Measurements from ENCODE around the gene SLC26A8. TPM values are rescaled to one million over a fixed set of nuclear protein-coding genes. Genes with fewer than 3 reads are reported as not detected.

The SLC26A8 gene
- total RNA-seq, 4 donors from 2014 or later: 0.13 to 0.89 (median 0.60) TPM

- H3K4me1 ChIP-seq: peaks cover 0 to 4% of the 10 kb centered on the region in 2 donors
- no peak overlapping the region for H3K4me3 ChIP-seq (replicated peaks in 1 of 3)
- no peak for DNase-seq
- H3K27me3 ChIP-seq: no peaks in the 10 kb centered on the region
- TF ChIP-seq POLR2A (IDR thresholded peaks at IDR 0.05) (no peak), CTCF (IDR thresholded peaks at IDR 0.05) (no peak)
- intact Hi-C loops (cut with DNase I): loop anchor here (10.0 kb wide), 1 partner anchor 345 kb away; no protein-coding TSS in a partner anchor
- H3K27ac ChIP-seq: no peak overlapping the region
- H3K9me3 ChIP-seq: no peaks in the 10 kb centered on the region
- 0 to 47% methylated on average over 1 of the region's 1 CpG for WGBS, 2 donors
- H3K36me3 ChIP-seq: no peaks in the 10 kb centered on the region
Measured at GRCh38 chr6:36020154-36020553, 4.3 kb downstream of the SLC26A8 start.

- Histone ChIP-seq H3K36me3 (no peaks in the 10 kb centered on the region), H3K4me3 (replicated peaks in 1 of 3) (no peak overlapping the region), H3K27me3 (no peaks in the 10 kb centered on the region), H3K9me3 (no peaks in the 10 kb centered on the region), H3K27ac (no peak overlapping the region), H3K4me1 (peaks cover 0 to under 1% of the 10 kb centered on the region in 2 donors)
- intact Hi-C loops (cut with DNase I): no loop called here
- TF ChIP-seq POLR2A (IDR thresholded peaks at IDR 0.05) (no peak), CTCF (IDR thresholded peaks at IDR 0.05) (no peak)
- 68 to 79% methylated on average over 9 to 11 of the region's 11 CpGs for WGBS, 2 donors
- DNase-seq: no peak
Measured at GRCh38 chr6:36019167-36019566, 5.3 kb downstream of the SLC26A8 start.

- intact Hi-C loops (cut with DNase I): no loop called here
- TF ChIP-seq POLR2A (IDR thresholded peaks at IDR 0.05) (no peak), CTCF (IDR thresholded peaks at IDR 0.05) (no peak)
- DNase-seq: no peak
- 90 to 94% methylated on average over 2 of the region's 2 CpGs for WGBS, 2 donors
- no peaks in the 10 kb centered on the region for H3K36me3 ChIP-seq
- H3K4me1 ChIP-seq: no peaks in the 10 kb centered on the region
- no peaks in the 10 kb centered on the region for H3K9me3 ChIP-seq
- no peak overlapping the region for H3K4me3 ChIP-seq (replicated peaks in 1 of 3)
- H3K27ac ChIP-seq: no peak overlapping the region
- H3K27me3 ChIP-seq: no peaks in the 10 kb centered on the region
Measured at GRCh38 chr6:36018339-36018738, 6.1 kb downstream of the SLC26A8 start.

- Histone ChIP-seq H3K4me3 (replicated peaks in 1 of 3) (no peak overlapping the region), H3K36me3 (no peaks in the 10 kb centered on the region), H3K27me3 (no peaks in the 10 kb centered on the region), H3K4me1 (peaks cover 3 to 4% of the 10 kb centered on the region in 2 donors), H3K9me3 (no peaks in the 10 kb centered on the region), H3K27ac (no peak overlapping the region)
- TF ChIP-seq CTCF (IDR thresholded peaks at IDR 0.05): no peak
- no peak for TF ChIP-seq POLR2A (IDR thresholded peaks at IDR 0.05)
- intact Hi-C loops (cut with DNase I): no loop called here
- no peak for DNase-seq
- WGBS, 2 donors: 93 to 94% methylated on average over 4 of the region's 4 CpGs
Measured at GRCh38 chr6:36015666-36016065, 8.8 kb downstream of the SLC26A8 start.

- WGBS, 2 donors: 34 to 56% methylated on average over 1 of the region's 1 CpG
- Histone ChIP-seq H3K4me1 (no peaks in the 10 kb centered on the region), H3K27ac (no peak overlapping the region), H3K36me3 (no peaks in the 10 kb centered on the region), H3K4me3 (replicated peaks in 1 of 3) (no peak overlapping the region), H3K27me3 (no peaks in the 10 kb centered on the region), H3K9me3 (no peaks in the 10 kb centered on the region)
- DNase-seq: no peak
- TF ChIP-seq CTCF (IDR thresholded peaks at IDR 0.05): no peak
- no peak for TF ChIP-seq POLR2A (IDR thresholded peaks at IDR 0.05)
- intact Hi-C loops (cut with DNase I): no loop called here
Measured at GRCh38 chr6:36000451-36000850, 24.0 kb downstream of the SLC26A8 start.
